ENCODE results near the gene TMEM178B. TPM values are rescaled to one million over a fixed set of nuclear protein-coding genes. Genes with fewer than 3 reads are reported as not detected.

The TMEM178B gene
- total and polyA plus RNA-seq, 2 of the 4 experiments (the other 2 are of a cell fraction): under 0.01 to 0.05 TPM

GRCh38 chr7:141427134-141427533 is 353.3 kb downstream of the TMEM178B start:
- no peak overlapping the region for H3K56ac ChIP-seq (ENCODE audit: extremely low read depth, insufficient read depth, low read length)
- in situ Hi-C loops (cut with MboI; ENCODE audit: low sequenced_read_pairs) (no loop called here), dilution Hi-C loops (cut with HindIII; ENCODE audit: low sequenced_read_pairs, unreplicated experiment) (no loop called here), intact Hi-C loops (cut with micrococcal nuclease) (no loop called here)
- DNase-seq: no peak
- no peak overlapping the region for H3K4me3 ChIP-seq (ENCODE audit: insufficient read depth, low read depth, low read length)
- TF ChIP-seq RAD21 (IDR thresholded peaks at IDR 0.05; ENCODE audit: low read length) (no peak), SMC3 (IDR thresholded peaks at IDR 0.05; ENCODE audit: low read depth, low read length) (no peak), BHLHE40 (IDR thresholded peaks at IDR 0.05; ENCODE audit: low read depth, low read length) (no peak), NFE2L2 (IDR thresholded peaks at IDR 0.05; ENCODE audit: low read depth, low read length) (no peak), RFX5 (IDR thresholded peaks at IDR 0.05; ENCODE audit: low read depth, low read length) (no peak), FOS (IDR thresholded peaks at IDR 0.05; ENCODE audit: low read depth, low read length) (no peak), CHD1 (IDR thresholded peaks at IDR 0.05; ENCODE audit: low read depth, low read length) (no peak), MXI1 (IDR thresholded peaks at IDR 0.05; ENCODE audit: borderline replicate concordance, low read depth, low read length) (no peak), RCOR1 (IDR thresholded peaks at IDR 0.05; ENCODE audit: insufficient replicate concordance, low read length) (no peak), CTCF (conservative IDR thresholded peaks at IDR 0.05; ENCODE audit: low read depth, low read length) (no peak), POLR2A (IDR thresholded peaks at IDR 0.05; ENCODE audit: low read depth, low read length) (no peak), CEBPB (IDR thresholded peaks at IDR 0.05; ENCODE audit: low read depth, low read length) (no peak), MAZ (IDR thresholded peaks at IDR 0.05; ENCODE audit: borderline replicate concordance, low read depth, low read length) (no peak)
- TF ChIP-seq, protein P1, sequence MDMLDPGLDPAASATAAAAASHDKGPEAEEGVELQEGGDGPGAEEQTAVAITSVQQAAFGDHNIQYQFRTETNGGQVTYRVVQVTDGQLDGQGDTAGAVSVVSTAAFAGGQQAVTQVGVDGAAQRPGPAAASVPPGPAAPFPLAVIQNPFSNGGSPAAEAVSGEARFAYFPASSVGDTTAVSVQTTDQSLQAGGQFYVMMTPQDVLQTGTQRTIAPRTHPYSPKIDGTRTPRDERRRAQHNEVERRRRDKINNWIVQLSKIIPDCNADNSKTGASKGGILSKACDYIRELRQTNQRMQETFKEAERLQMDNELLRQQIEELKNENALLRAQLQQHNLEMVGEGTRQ (IDR thresholded peaks at IDR 0.05; ENCODE audit: low read depth, low read length): no peak
- TF ChIP-seq, protein P2, sequence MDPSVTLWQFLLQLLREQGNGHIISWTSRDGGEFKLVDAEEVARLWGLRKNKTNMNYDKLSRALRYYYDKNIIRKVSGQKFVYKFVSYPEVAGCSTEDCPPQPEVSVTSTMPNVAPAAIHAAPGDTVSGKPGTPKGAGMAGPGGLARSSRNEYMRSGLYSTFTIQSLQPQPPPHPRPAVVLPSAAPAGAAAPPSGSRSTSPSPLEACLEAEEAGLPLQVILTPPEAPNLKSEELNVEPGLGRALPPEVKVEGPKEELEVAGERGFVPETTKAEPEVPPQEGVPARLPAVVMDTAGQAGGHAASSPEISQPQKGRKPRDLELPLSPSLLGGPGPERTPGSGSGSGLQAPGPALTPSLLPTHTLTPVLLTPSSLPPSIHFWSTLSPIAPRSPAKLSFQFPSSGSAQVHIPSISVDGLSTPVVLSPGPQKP (IDR thresholded peaks at IDR 0.05; ENCODE audit: borderline replicate concordance, low read depth, low read length): no peak
- H3K9me3 ChIP-seq (ENCODE audit: control insufficient read depth, insufficient read depth, low read length): peaks cover 8% of the 10 kb centered on the region
- no peak overlapping the region for H4K8ac ChIP-seq (ENCODE audit: low read depth in 2 of 2, low read length in 2 of 2)
- POLR2A ChIA-PET (ENCODE audit: unreplicated experiment): no interaction called here
- no peak overlapping the region for H2AK5ac ChIP-seq (ENCODE audit: low read depth, low read length)
- ATAC-seq (ENCODE audit: low read depth): no peak
- no peak overlapping the region for H3K9ac ChIP-seq (ENCODE audit: low read depth, low read length)
- no peak overlapping the region for H3K23ac ChIP-seq (ENCODE audit: low read depth, low read length)
- no peaks in the 10 kb centered on the region for H3K27me3 ChIP-seq (ENCODE audit: control insufficient read depth, insufficient read depth, low read length)
- H2BK120ac ChIP-seq (ENCODE audit: low read depth, low read length): no peak overlapping the region
- no peak overlapping the region for H2BK5ac ChIP-seq (ENCODE audit: low read depth, low read length, poor library complexity, severe bottlenecking)
- no peak overlapping the region for H2AFZ ChIP-seq (replicated peaks; ENCODE audit: low read length, poor library complexity)
- no peak overlapping the region for H2BK15ac ChIP-seq (ENCODE audit: low read depth, low read length)
- H4K5ac ChIP-seq (ENCODE audit: low read depth, low read length): no peak overlapping the region
- H4K91ac ChIP-seq (ENCODE audit: insufficient read depth, low read depth, low read length): no peak overlapping the region
- no peaks in the 10 kb centered on the region for H3K9me1 ChIP-seq (ENCODE audit: insufficient read depth, low read length)
- no peak overlapping the region for H3K14ac ChIP-seq (replicated peaks; ENCODE audit: low read depth, low read length)
- CTCF ChIA-PET: no interaction called here
- no TSS peak for BruUV-seq (replicated peaks)
- no peaks in the 10 kb centered on the region for H3K79me1 ChIP-seq (ENCODE audit: low read depth in 1 of 2, low read length in 2 of 2)
- no peak overlapping the region for H3K27ac ChIP-seq (ENCODE audit: insufficient read depth, low read length)
- no peak overlapping the region for H3K18ac ChIP-seq (ENCODE audit: low read depth, low read length)
- H4K20me1 ChIP-seq (ENCODE audit: insufficient read depth, low read length): no peaks in the 10 kb centered on the region
- no peaks in the 10 kb centered on the region for H3K4me1 ChIP-seq (ENCODE audit: control insufficient read depth, insufficient read depth, low read length)
- H2AK9ac ChIP-seq (replicated peaks; ENCODE audit: low read depth, low read length, poor library complexity): no peak overlapping the region
- no peak overlapping the region for H3K4me2 ChIP-seq (ENCODE audit: low read depth, low read length)
- no peaks in the 10 kb centered on the region for H3K36me3 ChIP-seq (ENCODE audit: control insufficient read depth, insufficient read depth, low read length)
- H3K4ac ChIP-seq (ENCODE audit: low read depth, low read length): no peak overlapping the region
- no peak overlapping the region for H2BK20ac ChIP-seq (ENCODE audit: low read depth, low read length)

All from IMR-90 (cell line).